GM19463 (cell line): ENCODE measurements around the gene ABCA13.

ENCODE experiments used
- ATAC-seq: cut with Tn5 transposase; IDR thresholded peaks from one replicate; pipeline ENCODE4 v1.9.1; 2021; ENCODE audit warnings: mild to moderate bottlenecking, moderate library complexity; ENCODE audit not compliant: unreplicated experiment

The ABCA13 gene

DNA sequence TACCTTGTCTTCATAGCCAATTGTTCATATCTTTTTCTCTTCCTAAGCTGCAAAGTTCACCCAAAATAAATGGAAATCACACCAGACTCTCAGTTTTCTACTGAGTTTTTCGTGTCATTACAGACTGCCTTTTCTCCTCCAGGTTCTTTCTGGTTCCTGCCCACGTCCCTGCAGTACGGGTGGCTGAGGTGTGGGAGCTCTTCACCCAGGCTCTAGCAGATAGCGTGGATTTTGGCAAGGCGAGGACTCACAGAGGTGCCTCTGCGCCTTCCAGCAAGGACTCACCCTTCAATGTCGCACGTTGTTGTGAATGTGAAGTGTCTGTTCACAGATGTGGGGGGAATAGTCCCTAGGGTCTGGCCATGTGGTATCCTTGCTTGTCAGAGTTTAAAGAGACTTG, 71.6 kb downstream of the ABCA13 start:
- no peak for ATAC-seq

GRCh38 chr7:48244864-48245271, 73.6 kb downstream of the ABCA13 start:
- no peak for ATAC-seq

- ATAC-seq = peak; percentile 80
Observed at GRCh38 chr7:48245751-48246472, 74.7 kb downstream of the ABCA13 start.

GRCh38 chr7:48249166-48249565, 77.9 kb downstream of the ABCA13 start:
- ATAC-seq = no peak

- ATAC-seq = no peak
Observed at GRCh38 chr7:48250441-48250951, 79.2 kb downstream of the ABCA13 start.

- ATAC-seq = peak; percentile 76
Observed at GRCh38 chr7:48251766-48252165, 80.5 kb downstream of the ABCA13 start.

- ATAC-seq = no peak
Observed at GRCh38 chr7:48252995-48253394, 81.7 kb downstream of the ABCA13 start.

DNA sequence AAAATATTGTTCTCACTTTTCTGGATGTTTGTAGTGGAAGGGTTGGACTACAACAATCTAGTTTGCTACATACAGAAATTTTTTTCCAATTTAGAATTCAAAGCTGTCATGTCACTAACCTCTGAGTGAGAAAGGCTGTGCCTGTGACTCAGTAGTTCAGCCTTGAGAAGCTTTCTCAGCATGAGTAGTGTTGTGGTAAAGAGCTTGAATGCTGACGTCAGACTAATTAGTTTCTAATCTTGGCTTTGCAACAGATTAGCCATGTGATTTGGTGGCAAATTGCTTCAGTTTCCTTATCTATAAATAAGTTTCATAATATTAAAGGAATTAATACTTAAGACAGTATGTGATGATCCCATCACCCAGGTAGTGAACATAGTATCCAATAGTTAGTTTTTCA, 83.8 kb downstream of the ABCA13 start:
- peak; percentile 45 for ATAC-seq

DNA sequence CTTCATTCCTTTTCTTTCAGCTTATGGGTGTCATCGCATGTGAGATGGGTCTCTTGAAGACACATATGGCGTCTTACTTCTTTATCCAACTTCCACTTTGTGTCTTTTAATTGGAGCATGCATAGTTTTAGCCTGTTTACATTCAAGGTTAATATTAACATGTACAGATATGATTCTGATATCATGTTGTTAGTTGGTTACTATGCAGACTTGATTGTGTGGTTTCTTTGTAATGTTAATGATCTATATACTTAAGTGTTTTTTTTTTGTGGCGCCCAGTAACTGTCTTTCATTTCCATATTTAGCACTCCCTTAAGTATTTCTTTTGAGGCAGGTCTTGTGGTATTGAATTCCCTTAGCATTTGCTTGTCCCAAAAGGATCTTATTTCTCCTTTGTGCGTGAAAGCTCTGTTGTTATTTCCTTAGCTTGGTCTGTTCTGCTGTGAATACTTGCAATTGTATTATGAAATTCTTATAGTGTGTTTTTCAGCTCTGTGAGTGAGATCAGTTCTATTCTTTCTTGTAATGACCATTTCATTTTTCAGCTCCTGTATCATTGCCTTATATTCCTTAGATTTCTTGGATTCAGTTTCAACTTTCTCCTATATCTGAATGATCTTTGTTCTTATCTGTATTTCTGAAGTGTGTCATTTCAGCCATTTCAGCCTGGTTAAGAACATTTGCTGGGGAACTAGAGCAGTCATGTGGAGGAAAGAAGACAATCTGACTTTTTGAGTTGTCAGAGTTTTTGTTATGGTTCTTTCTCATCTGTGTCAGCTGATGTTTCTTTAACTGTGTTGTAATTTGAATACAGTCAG, 88.4 kb downstream of the ABCA13 start:
- ATAC-seq = no peak

- ATAC-seq = no peak
Observed at GRCh38 chr7:48261696-48262095, 90.4 kb downstream of the ABCA13 start.

GRCh38 chr7:48262606-48263310, 91.5 kb downstream of the ABCA13 start:
- ATAC-seq = no peak

GRCh38 chr7:48263311-48263650, 92.0 kb downstream of the ABCA13 start:
- ATAC-seq = no peak

DNA sequence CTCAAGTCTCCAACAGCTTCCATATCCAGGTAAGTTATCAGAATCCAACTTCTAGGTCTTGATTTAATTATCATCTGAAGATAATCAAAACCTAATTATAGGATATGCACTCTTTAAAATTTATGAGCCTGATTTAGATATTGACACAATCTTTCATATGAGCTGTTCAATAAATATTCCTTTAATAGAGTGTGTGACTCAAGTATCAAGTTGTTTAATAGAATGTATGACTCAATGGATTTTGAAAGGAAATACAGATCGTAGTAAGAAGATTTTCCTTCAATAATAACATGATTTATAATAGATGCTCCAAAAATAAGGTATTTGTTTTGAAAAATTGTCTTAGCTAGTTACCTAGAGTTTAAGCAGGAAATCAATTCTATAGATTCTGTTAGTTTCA, 97.8 kb downstream of the ABCA13 start:
- ATAC-seq = no peak

GRCh38 chr7:48274662-48275061, 103.4 kb downstream of the ABCA13 start:
- no peak for ATAC-seq

- ATAC-seq = no peak
Observed at GRCh38 chr7:48279420-48279819, 108.2 kb downstream of the ABCA13 start.

DNA sequence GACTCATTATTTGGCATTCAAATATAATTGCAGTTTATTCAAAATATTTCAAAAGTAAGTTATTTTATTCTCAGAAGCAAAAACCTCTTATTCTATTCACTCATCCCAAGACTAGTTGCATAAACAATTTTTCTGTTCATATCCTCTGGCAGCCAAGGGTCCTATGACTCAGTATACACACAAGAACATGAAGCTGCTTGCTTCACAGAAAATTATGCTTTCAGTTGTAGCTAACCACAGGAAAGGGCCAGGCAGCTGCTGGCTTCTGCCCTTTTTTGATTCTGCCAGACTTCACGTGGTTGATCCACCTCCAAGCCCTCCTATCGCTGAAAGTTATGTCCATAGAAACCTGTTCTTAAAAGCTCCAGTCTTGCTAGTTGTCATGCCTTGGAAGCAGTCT, 108.8 kb downstream of the ABCA13 start:
- peak; percentile 68 for ATAC-seq

DNA sequence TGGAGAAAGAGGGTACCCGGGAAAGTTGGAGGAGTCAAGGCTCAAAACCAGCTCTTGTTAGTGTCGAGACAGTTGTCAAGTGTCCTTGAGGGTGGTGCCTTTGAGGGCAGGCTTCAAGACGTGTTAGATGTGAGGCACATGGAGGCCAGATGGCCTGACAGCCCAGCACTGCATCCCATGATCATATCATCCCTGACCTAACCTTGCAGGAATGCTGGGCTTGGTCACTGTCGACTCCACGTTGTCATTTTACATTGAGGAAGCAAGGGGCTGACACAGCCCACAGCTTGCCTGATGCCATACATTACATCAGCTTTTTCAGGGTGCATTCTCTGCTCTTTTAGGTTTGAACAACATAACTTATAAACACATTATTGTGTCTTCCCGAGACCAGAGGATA, 114.1 kb downstream of the ABCA13 start:
- ATAC-seq = no peak

DNA sequence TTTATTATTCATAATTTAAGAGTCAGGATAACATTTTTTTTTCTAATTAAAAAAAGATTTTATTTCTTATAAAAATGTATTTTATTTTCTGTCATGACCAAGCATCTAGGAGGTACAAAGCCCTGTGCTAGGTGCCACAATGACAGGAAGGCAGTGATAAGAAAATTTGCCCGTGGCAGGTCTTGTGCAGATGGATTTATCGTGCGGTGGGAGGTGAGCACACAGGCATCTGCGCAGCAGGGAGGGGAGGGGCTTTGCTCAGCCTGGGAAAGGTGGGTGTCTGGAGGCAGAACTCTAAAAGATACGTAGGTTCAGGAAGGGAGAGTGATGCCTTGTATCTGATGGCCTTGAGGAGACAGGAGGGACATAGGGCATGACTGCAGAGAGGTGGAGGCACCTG, 115.6 kb downstream of the ABCA13 start:
- no peak for ATAC-seq

DNA sequence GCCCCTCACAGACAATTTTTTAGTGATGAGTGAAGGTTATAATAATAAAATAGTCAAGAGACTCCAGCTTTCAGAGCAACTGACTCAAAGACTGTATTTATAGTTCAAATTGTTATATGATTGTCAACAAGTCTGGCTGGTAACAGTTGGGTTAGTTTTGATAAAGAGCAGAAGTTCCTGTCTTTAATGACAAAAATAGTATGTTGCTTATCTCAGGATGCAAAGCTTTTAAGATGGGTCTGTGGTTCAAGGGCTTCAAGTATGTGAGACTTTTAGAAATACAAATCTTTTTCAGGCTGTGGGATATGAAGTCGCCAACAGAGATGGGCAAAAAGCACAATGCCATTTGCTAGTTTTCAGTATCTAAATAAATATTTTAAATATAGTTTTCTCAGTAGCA, 118.4 kb downstream of the ABCA13 start:
- no peak for ATAC-seq

- no peak for ATAC-seq
Observed at GRCh38 chr7:48292949-48293348, 121.7 kb downstream of the ABCA13 start.

DNA sequence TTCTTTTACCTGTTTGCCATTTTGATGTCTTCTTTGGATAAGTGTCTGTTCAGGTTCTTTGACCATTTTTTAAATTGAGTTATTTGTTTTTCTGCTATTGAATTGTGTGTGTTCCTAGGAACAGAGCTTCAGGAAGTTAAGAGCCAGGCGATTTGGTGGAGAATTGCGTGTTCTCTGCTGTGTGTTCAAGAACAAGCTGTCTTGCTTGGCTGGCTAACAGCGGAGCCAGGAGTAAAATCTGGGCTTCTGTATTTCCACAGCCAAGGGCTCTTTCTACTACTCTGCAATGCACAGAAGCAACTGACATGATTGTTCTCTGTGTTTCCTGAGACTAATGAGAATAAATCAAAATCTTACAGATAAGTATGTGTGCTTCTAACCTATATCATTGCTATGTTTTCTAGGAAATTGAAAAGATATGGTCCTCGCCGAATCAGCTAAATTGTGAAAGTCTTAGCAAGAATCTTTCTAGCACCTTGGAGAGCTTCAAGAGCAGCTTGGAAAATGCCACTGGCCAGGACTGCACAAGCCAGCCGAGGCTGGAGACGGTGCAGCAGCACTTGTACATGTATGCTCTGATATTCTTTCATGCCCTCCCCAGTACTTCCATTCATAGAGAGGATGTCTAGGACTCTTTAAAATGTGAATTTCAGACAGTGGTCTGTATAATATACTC, 124.2 kb downstream of the ABCA13 start:
- ATAC-seq = no peak
